GM10248 (cell line): ENCODE results near the gene TMUB2.

Experiments used
- CTCF ChIA-PET: fragments of 300-600 bp; sonication (Branson Sonifier 250); formaldehyde crosslinking; extraction: SDS; loops from one replicate; lab custom pipeline; 2021; ENCODE audit warnings: antibody characterized with exemption; lab: Yijun Ruan, JAX
- POLR2A ChIA-PET: fragments of 350-650 bp; sonication (Branson Sonifier 250); formaldehyde crosslinking; extraction: SDS; loops from one replicate; lab custom pipeline; 2020; ENCODE audit warnings: antibody characterized with exemption; lab: Yijun Ruan, JAX
- DNase-seq: peaks from one replicate; pipeline ENCODE4 v3.0.0; 2012; ENCODE audit errors: extremely low spot score
- CTCF ChIP-seq: IDR thresholded peaks from 2 replicates; pipeline ENCODE4 v1.5.1; 2012; ENCODE audit warnings: mild to moderate bottlenecking, low read depth; ENCODE audit errors: extremely low read depth, missing control alignments, control extremely low read depth

TMUB2 gene

GRCh38 chr17:44206825-44207155 lies 20.0 kb downstream of the TMUB2 start:
- CTCF ChIA-PET, result interaction anchor here (0.9 to 5.8 kb wide), 5 partner anchors 13 to 157 kb away, joined by 3 to 54 read pairs (median 4); partner anchors contain the start of genes FAM171A2 and UBTF
- POLR2A ChIA-PET, result no interaction called here
- TF ChIP-seq CTCF, result no peak
- DNase-seq, result no peak

GRCh38 chr17:44207319-44207718 lies 20.5 kb downstream of the TMUB2 start:
- ChIA-PET CTCF (interaction anchor here (0.6 to 5.8 kb wide), 4 partner anchors 13 to 156 kb away, joined by 3 to 54 read pairs (median 6); partner anchors contain the start of genes FAM171A2, GRN and UBTF), POLR2A (no interaction called here)
- no peak for DNase-seq
- no peak for TF ChIP-seq CTCF

GRCh38 chr17:44207743-44208142 lies 21.0 kb downstream of the TMUB2 start:
- TF ChIP-seq CTCF, result no peak
- ChIA-PET CTCF (interaction anchor here (0.6 to 15.0 kb wide), 5 partner anchors 12 to 156 kb away, joined by 3 to 234 read pairs (median 7); partner anchors contain the start of genes FAM171A2, GRN and UBTF), POLR2A (no interaction called here)
- DNase-seq, result no peak

GRCh38 chr17:44209786-44210341 lies 23.1 kb downstream of the TMUB2 start:
- CTCF ChIA-PET, result interaction anchor here (0.7 to 15.0 kb wide), 58 partner anchors 10 to 940 kb away, joined by 3 to 234 read pairs (median 5); partner anchors contain the start of genes ATXN7L3, FAM171A2, GRN and SLC25A39
- POLR2A ChIA-PET, result interaction anchor here (0.5 to 1.4 kb wide), 6 partner anchors 9 to 135 kb away, joined by 3 to 5 read pairs (median 3); partner anchors contain the start of genes GRN and TMUB2
- peak; percentile 52 for DNase-seq
- TF ChIP-seq CTCF, result no peak

- CTCF ChIA-PET, result interaction anchor here (0.8 to 15.0 kb wide), 56 partner anchors 9 to 940 kb away, joined by 3 to 234 read pairs (median 6); partner anchors contain the start of genes ATXN7L3, FAM171A2, GRN and SLC25A39
- peak; percentile 100 for TF ChIP-seq CTCF
- DNase-seq, result peak; percentile 91
- POLR2A ChIA-PET, result interaction anchor here (0.9 to 1.4 kb wide), 5 partner anchors 10 to 134 kb away, joined by 3 to 5 read pairs (median 3); partner anchors contain the start of genes GRN and TMUB2
Observed at GRCh38 chr17:44210342-44211192, 23.8 kb downstream of the TMUB2 start.
